Spleen (tissue), 11 donors: Measurements from ENCODE around the gene TNPO2. TPM values are rescaled to one million over a fixed set of nuclear protein-coding genes. Genes with fewer than 3 reads are reported as not detected.

Source experiments
- DNase-seq: peaks from one replicate; pipeline ENCODE4 v3.0.0-alpha.2; 2020
- H3K27ac ChIP-seq, 8 donors: fragments of 200-600 bp; sonication (generic) in 7 of 8; 1 replicate in 4 of 8; 2 replicates in 4 of 8; pipeline versions ENCODE4 v1.5.0 to v1.8.0; 2016 to 2021; ENCODE audit warnings: inconsistent platforms in 4 of 8, mild to moderate bottlenecking in 4 of 8, moderate library complexity in 1 of 8
- H3K27me3 ChIP-seq, 7 donors: fragments of 200-600 bp; sonication (generic) in 6 of 7; replicated peaks in 1 of 7; 1 replicate in 4 of 7; 2 replicates in 3 of 7; pipeline versions ENCODE4 v1.5.0 to v1.8.0; 2016 to 2021; ENCODE audit warnings: inconsistent platforms in 3 of 7, mild to moderate bottlenecking in 1 of 7
- H3K36me3 ChIP-seq, 6 donors: fragments of 200-600 bp; sonication (generic) in 5 of 6; 1 replicate in 4 of 6; 2 replicates in 2 of 6; pipeline versions ENCODE4 v1.5.0 to v1.8.0; 2016 to 2021; ENCODE audit warnings: inconsistent platforms in 2 of 6
- H3K4me1 ChIP-seq, 6 donors: fragments of 200-600 bp; sonication (generic) in 5 of 6; 1 replicate in 3 of 6; 2 replicates in 3 of 6; pipeline versions ENCODE4 v1.5.0 to v1.8.0; 2016 to 2021; ENCODE audit warnings: inconsistent platforms in 3 of 6
- H3K4me3 ChIP-seq, 8 donors: fragments of 200-600 bp; sonication (generic) in 7 of 8; 1 replicate in 4 of 8; 2 replicates in 4 of 8; pipeline versions ENCODE4 v1.5.0 to v1.8.0; 2016 to 2021; ENCODE audit warnings: inconsistent platforms in 4 of 8, mild to moderate bottlenecking in 4 of 8, moderate library complexity in 2 of 8
- H3K9me3 ChIP-seq, 8 donors: fragments of 200-600 bp; sonication (generic) in 7 of 8; 1 replicate in 4 of 8; 2 replicates in 4 of 8; pipeline versions ENCODE4 v1.5.0 to v1.8.0; 2016 to 2021; ENCODE audit warnings: inconsistent platforms in 4 of 8
- POLR2A ChIP-seq, 3 donors: fragments of 450-650 bp; IDR thresholded peaks; one replicate each; pipeline ENCODE4 v1.5.1; 2017; ENCODE audit warnings: antibody characterized with exemption in 3 of 3, mild to moderate bottlenecking in 1 of 3
- POLR2AphosphoS5 ChIP-seq, 3 donors: sonication (generic); formaldehyde crosslinking; IDR thresholded peaks; one replicate each; pipeline ENCODE4 v1.5.1; 2017; ENCODE audit warnings: antibody characterized with exemption in 3 of 3
- WGBS, 5 donors: extraction: QIAGEN DNeasy Blood & Tissue Kit in 3 of 5; methylation state at CpG; one replicate each; pipeline versions ENCODE4 v1.1.5 to v1.1.7; 2013 to 2018; 5-methylcytosine and 5-hydroxymethylcytosine counted together
- intact Hi-C: fragments of 100-400 bp; cut with DNase I; formaldehyde crosslinking; loops from one replicate; pipeline ENCODE4 v1.15.0; 2023; ENCODE audit warnings: low total_unique reads
- polyA plus RNA-seq, 3 donors: library from polyadenylated mRNA; stranded (reverse); fragments of 200-250 nt; gene quantifications; one replicate each; pipeline ENCODE4 v1.2.1, GENCODE V29; 2013
- total RNA-seq, 7 donors: library from RNA; depleted of rRNA in 3 of 7; stranded (reverse); fragments of >200 nt in 3 of 7; fragmentation: NEBNext Ultra II Directional in 4 of 7; extraction: Animal tissue kit (Norgen Biotek cat#: 25700) in 4 of 7; gene quantifications; one replicate each; pipeline versions ENCODE4 v1.1.0 to v1.2.1, GENCODE V29; 2016 to 2021
- TF ChIP-seq, protein P1 (sequence below), 11 experiments: fragments of 200-600 bp in 7 of 11; fragments of 450-650 bp in 4 of 11; sonication (generic) in 4 of 11; IDR thresholded peaks in 8 of 11; conservative IDR thresholded peaks in 3 of 11; 1 replicate in 7 of 11; 2 replicates in 4 of 11; pipeline versions ENCODE4 v1.4.0 to v1.8.0; 2016 to 2021; ENCODE audit warnings: antibody characterized with exemption in 11 of 11, inconsistent platforms in 4 of 11, mild to moderate bottlenecking in 1 of 11
- donor health status: healthy with polysubstance abuse.
- donor health status: DM: no; HTN: no; CAD: no; lungs with moderate emphysema.
- donor health status: DM: no; HTN: no; CAD: no.
- donor health status: Bipolar disorder and iron deficiency.
- donor health status: healthy.
- donor health status: DM: no; HTN: no; CAD: no.
- donor health status: DM: yes; HTN: yes; CAD: no.

TNPO2 gene
- total and polyA plus RNA-seq, 10 donors = 15.8 to 83.6 (median 50.6) TPM

GRCh38 chr19:12751635-12752034 is 27.9 kb upstream of the TNPO2 start, which contains the start of gene BEST2:
Gene BEST2 (plus strand): TSS chr19:12751791. CDS start chr19:12752593, 802 bp downstream.
- Histone ChIP-seq H3K4me1 (peaks cover 0 to 8% (median 0%) of the 10 kb centered on the region in 6 donors), H3K4me3 (no peak within 1 kb of the TSS), H3K9me3 (peaks cover 0 to 13% (median 11%) of the 10 kb centered on the region in 8 donors), H3K27me3 (peaks cover 0 to 66% (median 0%) of the 10 kb centered on the region in 7 donors), H3K36me3 (peaks cover 9 to 21% (median 17%) of the 10 kb centered on the region in 6 donors), H3K27ac (no peak within 1 kb of the TSS)
- WGBS, 5 donors = 48 to 67% (median 59%) methylated on average over 14 of the region's 14 CpGs
- TF ChIP-seq POLR2A (IDR thresholded peaks at IDR 0.05) (no peak), POLR2AphosphoS5 (IDR thresholded peaks at IDR 0.05) (no peak)
- TF ChIP-seq, protein P1, sequence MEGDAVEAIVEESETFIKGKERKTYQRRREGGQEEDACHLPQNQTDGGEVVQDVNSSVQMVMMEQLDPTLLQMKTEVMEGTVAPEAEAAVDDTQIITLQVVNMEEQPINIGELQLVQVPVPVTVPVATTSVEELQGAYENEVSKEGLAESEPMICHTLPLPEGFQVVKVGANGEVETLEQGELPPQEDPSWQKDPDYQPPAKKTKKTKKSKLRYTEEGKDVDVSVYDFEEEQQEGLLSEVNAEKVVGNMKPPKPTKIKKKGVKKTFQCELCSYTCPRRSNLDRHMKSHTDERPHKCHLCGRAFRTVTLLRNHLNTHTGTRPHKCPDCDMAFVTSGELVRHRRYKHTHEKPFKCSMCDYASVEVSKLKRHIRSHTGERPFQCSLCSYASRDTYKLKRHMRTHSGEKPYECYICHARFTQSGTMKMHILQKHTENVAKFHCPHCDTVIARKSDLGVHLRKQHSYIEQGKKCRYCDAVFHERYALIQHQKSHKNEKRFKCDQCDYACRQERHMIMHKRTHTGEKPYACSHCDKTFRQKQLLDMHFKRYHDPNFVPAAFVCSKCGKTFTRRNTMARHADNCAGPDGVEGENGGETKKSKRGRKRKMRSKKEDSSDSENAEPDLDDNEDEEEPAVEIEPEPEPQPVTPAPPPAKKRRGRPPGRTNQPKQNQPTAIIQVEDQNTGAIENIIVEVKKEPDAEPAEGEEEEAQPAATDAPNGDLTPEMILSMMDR (IDR thresholded peaks at IDR 0.05 in 8 of 11, conservative IDR thresholded peaks at IDR 0.05 in 3 of 11) = no peak
- DNase-seq = no peak
- intact Hi-C loops = no loop called here

- DNase-seq = no peak
- H3K4me1 ChIP-seq = peaks cover 0 to 8% (median 0%) of the 10 kb centered on the region in 6 donors
- peaks cover 0 to 58% (median 0%) of the 10 kb centered on the region in 7 donors for H3K27me3 ChIP-seq
- H3K9me3 ChIP-seq = peaks cover 0 to 13% (median 11%) of the 10 kb centered on the region in 8 donors
- H3K4me3 ChIP-seq = no peak overlapping the region
- peaks cover 9 to 29% (median 25%) of the 10 kb centered on the region in 6 donors for H3K36me3 ChIP-seq
- no peak overlapping the region for H3K27ac ChIP-seq
- WGBS, 5 donors = 68 to 78% (median 72%) methylated on average over 9 of the region's 9 CpGs
- intact Hi-C loops = no loop called here
- no peak for TF ChIP-seq POLR2AphosphoS5 (IDR thresholded peaks at IDR 0.05)
These were observed 27.1 kb upstream of the TNPO2 start for GRCh38 chr19:12750851-12751250.

- TF ChIP-seq, protein P1 (IDR thresholded peaks at IDR 0.05 in 8 of 11, conservative IDR thresholded peaks at IDR 0.05 in 3 of 11) = no peak
- TF ChIP-seq POLR2AphosphoS5 (IDR thresholded peaks at IDR 0.05) = peak in 1 of 3 donors; percentile 26
- H3K4me3 ChIP-seq = no peak overlapping the region
- H3K9me3 ChIP-seq = peaks cover 0 to 13% (median 11%) of the 10 kb centered on the region in 8 donors
- H3K36me3 ChIP-seq = peaks cover 9 to 37% (median 33%) of the 10 kb centered on the region in 6 donors
- peaks cover 0 to 50% (median 0%) of the 10 kb centered on the region in 7 donors for H3K27me3 ChIP-seq
- H3K27ac ChIP-seq = no peak overlapping the region
- intact Hi-C loops = no loop called here
- WGBS, 5 donors = 39 to 48% (median 45%) methylated on average over 19 to 24 of the region's 24 CpGs
- peaks cover 0 to 8% (median 0%) of the 10 kb centered on the region in 6 donors for H3K4me1 ChIP-seq
- DNase-seq = no peak
These were observed 26.3 kb upstream of the TNPO2 start for GRCh38 chr19:12749938-12750521.

DNA sequence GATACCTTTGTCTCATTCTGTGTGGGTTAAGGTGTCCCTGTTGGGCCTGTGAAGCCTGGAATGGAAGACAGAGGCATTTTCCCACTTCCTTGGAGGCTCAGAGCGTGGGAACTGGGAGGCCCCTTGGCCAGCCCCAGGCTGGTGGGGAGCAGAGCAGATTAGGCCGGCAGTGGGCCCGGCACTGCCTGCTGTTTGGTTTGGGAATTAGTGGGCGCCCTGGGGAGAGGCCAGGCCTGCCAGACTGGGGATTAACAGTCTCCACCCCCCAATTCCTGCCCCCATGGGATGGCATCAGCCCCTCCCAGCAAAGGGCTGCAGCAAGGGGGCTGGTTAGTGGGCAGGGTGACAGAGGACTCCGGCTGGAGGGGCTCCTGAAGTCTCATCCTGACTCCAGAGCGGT is 24.8 kb upstream of the TNPO2 start:
- peaks cover 0 to 8% (median 0%) of the 10 kb centered on the region in 6 donors for H3K4me1 ChIP-seq
- H3K27ac ChIP-seq = no peak overlapping the region
- no peak for DNase-seq
- H3K4me3 ChIP-seq = no peak overlapping the region
- intact Hi-C loops = no loop called here
- H3K27me3 ChIP-seq = peaks cover 0 to 37% (median 0%) of the 10 kb centered on the region in 7 donors
- peaks cover 9 to 51% (median 40%) of the 10 kb centered on the region in 6 donors for H3K36me3 ChIP-seq
- H3K9me3 ChIP-seq = peaks cover 0 to 13% (median 11%) of the 10 kb centered on the region in 8 donors
- TF ChIP-seq POLR2AphosphoS5 (IDR thresholded peaks at IDR 0.05) (no peak), POLR2A (IDR thresholded peaks at IDR 0.05) (no peak)
- TF ChIP-seq, protein P1 (IDR thresholded peaks at IDR 0.05 in 8 of 11, conservative IDR thresholded peaks at IDR 0.05 in 3 of 11) = no peak
- 88 to 94% (median 90%) methylated on average over 1 to 6 of the region's 6 CpGs for WGBS, 5 donors
